ENCODE results near the gene JAZF1. TPM values are rescaled to one million over a fixed set of nuclear protein-coding genes. Genes with fewer than 3 reads are reported as not detected.
A peak's percentile ranks its signal among the peaks of the same experiment; 100 is the strongest.

Gene JAZF1
- total RNA-seq, 3 donors from 2014 or later = 8.6 to 27.4 (median 10.5) TPM

- Histone ChIP-seq H3K9me3 (no peaks in the 10 kb centered on the region), H3K36me3 (no peaks in the 10 kb centered on the region), H3K4me3 (peak overlapping the region in 1 of 3 donors; percentile 49), H3K27ac (peak overlapping the region; percentile 17 to 73), H3K4me1 (no peaks in the 10 kb centered on the region), H3K27me3 (no peaks in the 10 kb centered on the region)
- no peak for DNase-seq (ENCODE audit: low spot score in 2 of 2)
- TF ChIP-seq POLR2A (IDR thresholded peaks at IDR 0.05) (no peak), CTCF (IDR thresholded peaks at IDR 0.05) (no peak), POLR2AphosphoS5 (IDR thresholded peaks at IDR 0.05) (no peak)
- intact Hi-C loops (cut with DNase I; ENCODE audit: low total_unique reads) = no loop called here
Measured at GRCh38 chr7:28070297-28071055, 110.1 kb downstream of the JAZF1 start.

- Histone ChIP-seq H3K27me3 (no peaks in the 10 kb centered on the region), H3K27ac (peak overlapping the region; percentile 17 to 73), H3K9me3 (no peaks in the 10 kb centered on the region), H3K4me1 (peaks cover 0 to 2% of the 10 kb centered on the region in 2 donors), H3K36me3 (no peaks in the 10 kb centered on the region), H3K4me3 (no peak overlapping the region)
- DNase-seq (ENCODE audit: low spot score in 2 of 2) = no peak
- intact Hi-C loops (cut with DNase I; ENCODE audit: low total_unique reads) = no loop called here
- TF ChIP-seq POLR2AphosphoS5 (IDR thresholded peaks at IDR 0.05) = no peak
- TF ChIP-seq CTCF (IDR thresholded peaks at IDR 0.05) = no peak
- TF ChIP-seq POLR2A (IDR thresholded peaks at IDR 0.05) = no peak
Measured at GRCh38 chr7:28069807-28070206, 110.8 kb downstream of the JAZF1 start.

- peak overlapping the region; percentile 17 to 73 for H3K27ac ChIP-seq
- intact Hi-C loops (cut with DNase I; ENCODE audit: low total_unique reads) = no loop called here
- peaks cover 0 to 6% of the 10 kb centered on the region in 2 donors for H3K4me1 ChIP-seq
Measured at GRCh38 chr7:28069388-28069787, 111.2 kb downstream of the JAZF1 start.

GRCh38 chr7:28068811-28069216, 111.8 kb downstream of the JAZF1 start:
- no peak for DNase-seq (ENCODE audit: low spot score in 2 of 2)
- H3K27me3 ChIP-seq = no peaks in the 10 kb centered on the region
- no peaks in the 10 kb centered on the region for H3K9me3 ChIP-seq
- no peaks in the 10 kb centered on the region for H3K36me3 ChIP-seq
- TF ChIP-seq POLR2AphosphoS5 (IDR thresholded peaks at IDR 0.05) (no peak), CTCF (IDR thresholded peaks at IDR 0.05) (no peak), POLR2A (IDR thresholded peaks at IDR 0.05) (no peak)
- H3K4me1 ChIP-seq = peaks cover 0 to 12% of the 10 kb centered on the region in 2 donors
- peak overlapping the region in 1 of 2 donors; percentile 73 for H3K27ac ChIP-seq
- no peak overlapping the region for H3K4me3 ChIP-seq
- intact Hi-C loops (cut with DNase I; ENCODE audit: low total_unique reads) = no loop called here

More at GRCh38 chr7:28069388-28069787, 111.2 kb downstream of the JAZF1 start:
- no peak overlapping the region for H3K4me3 ChIP-seq
- no peaks in the 10 kb centered on the region for H3K27me3 ChIP-seq
- no peaks in the 10 kb centered on the region for H3K36me3 ChIP-seq
- H3K9me3 ChIP-seq = no peaks in the 10 kb centered on the region
- no peak for TF ChIP-seq POLR2AphosphoS5 (IDR thresholded peaks at IDR 0.05)
- no peak for TF ChIP-seq POLR2A (IDR thresholded peaks at IDR 0.05)
- no peak for TF ChIP-seq CTCF (IDR thresholded peaks at IDR 0.05)
- no peak for DNase-seq (ENCODE audit: low spot score in 2 of 2)

GRCh38 chr7:28067171-28067570, 113.4 kb downstream of the JAZF1 start:
- intact Hi-C loops (cut with DNase I; ENCODE audit: low total_unique reads) = no loop called here
- Histone ChIP-seq H3K27ac (no peak overlapping the region), H3K4me3 (no peak overlapping the region), H3K4me1 (peaks cover 0 to 13% of the 10 kb centered on the region in 2 donors), H3K36me3 (no peaks in the 10 kb centered on the region), H3K9me3 (no peaks in the 10 kb centered on the region), H3K27me3 (no peaks in the 10 kb centered on the region)
- DNase-seq (ENCODE audit: low spot score in 2 of 2) = no peak
- TF ChIP-seq POLR2A (IDR thresholded peaks at IDR 0.05) (no peak), CTCF (IDR thresholded peaks at IDR 0.05) (no peak), POLR2AphosphoS5 (IDR thresholded peaks at IDR 0.05) (no peak)

Measured in breast epithelium (tissue), 4 donors.